HG03135 (cell line): ENCODE measurements around the gene NEB.
"Not testable (repeated sequence)": the region's sequence is repeated elsewhere in the genome, so short reads cannot be mapped to it uniquely, and the experiment has no call there.

Experiments used
- ATAC-seq: cut with Tn5 transposase; IDR thresholded peaks from one replicate; pipeline ENCODE4 v1.9.1; 2021; ENCODE audit warnings: mild to moderate bottlenecking, moderate library complexity; ENCODE audit not compliant: unreplicated experiment

The NEB gene

DNA sequence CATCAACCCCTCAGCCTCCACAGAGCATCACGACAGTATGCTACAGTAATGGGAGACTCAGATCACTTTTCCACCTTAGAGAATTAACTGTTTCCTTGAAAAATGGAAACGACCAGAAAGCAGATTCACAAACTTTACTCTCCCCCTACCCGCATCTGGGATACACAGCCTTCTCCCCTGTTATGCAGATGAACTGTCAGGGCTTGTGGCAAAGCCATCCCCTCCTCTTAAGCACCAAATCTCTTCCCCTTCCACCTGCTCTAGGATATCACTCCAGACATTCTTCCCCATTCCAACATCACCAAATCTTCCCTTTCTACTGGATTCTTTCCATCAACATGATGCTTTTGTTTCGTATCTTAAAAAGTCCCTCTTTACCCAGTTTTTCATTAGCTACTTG lies 26.4 kb downstream of the NEB start:
- ATAC-seq = no peak

DNA sequence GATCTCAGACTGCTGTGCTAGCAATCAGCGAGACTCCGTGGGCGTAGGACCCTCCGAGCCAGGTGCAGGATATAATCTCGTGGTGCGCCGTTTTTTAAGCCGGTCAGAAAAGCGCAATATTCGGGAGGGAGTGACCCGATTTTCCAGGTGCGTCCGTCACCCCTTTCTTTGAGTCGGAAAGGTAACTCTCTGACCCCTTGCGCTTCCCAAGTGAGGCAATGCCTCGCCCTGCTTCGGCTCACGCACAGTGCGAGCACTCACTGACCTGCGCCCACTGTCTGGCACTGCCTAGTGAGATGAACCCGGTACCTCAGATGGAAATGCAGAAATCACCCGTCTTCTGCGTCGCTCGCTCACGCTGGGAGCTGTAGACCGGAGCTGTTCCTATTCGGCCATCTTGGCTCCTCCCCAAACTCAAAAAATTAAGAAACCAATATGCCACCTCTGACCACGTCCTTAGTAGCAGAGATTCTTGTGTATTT lies 29.8 kb downstream of the NEB start:
- ATAC-seq = not testable (repeated sequence)

DNA sequence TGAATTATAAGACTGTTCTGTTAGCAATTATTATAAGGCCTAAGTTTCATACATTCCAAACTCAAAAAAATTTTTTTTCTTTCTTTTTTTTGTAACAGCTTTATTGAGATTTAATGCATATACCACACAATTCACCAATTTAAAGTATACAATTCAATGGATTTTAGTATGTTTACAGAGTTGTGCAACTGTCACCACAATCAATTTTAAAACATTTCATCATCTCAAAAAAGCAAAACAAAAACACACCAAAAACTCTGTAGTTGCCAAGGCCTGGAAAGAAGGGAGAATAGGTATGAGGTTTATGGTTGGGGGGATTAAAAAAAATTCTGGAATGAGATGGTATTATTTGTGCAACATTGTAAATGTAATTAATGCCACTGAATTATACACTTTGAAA lies 36.1 kb downstream of the NEB start:
- not testable (repeated sequence) for ATAC-seq

DNA sequence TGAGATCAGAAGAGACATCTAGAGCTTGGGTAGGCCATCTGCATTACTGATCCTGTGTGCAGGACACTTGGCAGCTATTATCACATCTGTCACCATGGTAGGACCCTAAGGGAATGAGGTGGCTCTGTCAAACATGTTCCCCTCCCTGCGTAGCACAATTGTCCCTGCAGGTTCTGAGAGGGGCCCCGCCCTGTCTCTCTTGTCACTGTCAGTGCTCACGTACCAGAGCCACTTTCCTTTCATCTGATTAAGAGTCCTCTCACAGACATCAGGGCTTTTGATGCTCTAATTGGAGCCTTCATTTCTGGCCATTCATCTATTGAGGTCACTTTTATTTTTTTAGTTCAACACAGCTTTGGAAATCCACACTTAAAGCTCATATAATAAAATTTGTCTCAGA lies 38.5 kb downstream of the NEB start:
- no peak for ATAC-seq

DNA sequence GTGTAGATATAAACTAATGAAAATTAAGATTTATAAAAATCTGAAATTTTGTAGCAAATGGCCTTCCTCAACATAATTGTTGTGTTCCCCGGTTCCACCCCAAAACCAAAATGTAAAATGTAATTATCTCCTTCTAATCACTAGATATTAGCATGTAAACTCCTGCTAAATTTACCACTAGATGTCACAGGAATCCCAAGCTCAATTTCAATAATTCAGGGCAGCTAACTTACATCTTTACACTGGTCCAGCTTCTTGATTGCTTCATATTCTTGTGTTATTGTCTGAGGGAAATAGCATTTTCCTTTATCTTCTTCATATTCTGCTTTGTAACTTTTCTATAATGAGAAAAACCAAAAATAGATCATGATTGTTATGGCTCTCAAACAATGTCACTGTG lies 42.6 kb downstream of the NEB start:
- no peak for ATAC-seq

DNA sequence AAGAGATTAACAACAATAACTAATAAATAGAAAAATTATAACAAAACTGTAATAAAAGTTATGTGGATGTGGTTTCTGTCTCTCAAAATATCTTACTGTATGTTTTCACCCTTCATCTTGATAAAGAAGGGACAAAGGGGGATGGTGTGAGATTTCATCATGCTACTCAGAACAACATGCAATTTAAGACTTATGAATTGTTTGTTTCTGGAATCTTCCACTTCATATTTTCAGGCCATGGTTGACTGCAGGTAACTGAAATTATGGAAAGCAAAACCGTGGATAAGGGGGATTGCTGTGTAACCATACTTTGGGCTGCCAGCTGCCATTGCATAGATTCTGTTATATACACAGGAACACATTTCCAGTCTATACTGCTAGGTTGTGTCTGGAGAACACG lies 45.6 kb downstream of the NEB start:
- no peak for ATAC-seq

DNA sequence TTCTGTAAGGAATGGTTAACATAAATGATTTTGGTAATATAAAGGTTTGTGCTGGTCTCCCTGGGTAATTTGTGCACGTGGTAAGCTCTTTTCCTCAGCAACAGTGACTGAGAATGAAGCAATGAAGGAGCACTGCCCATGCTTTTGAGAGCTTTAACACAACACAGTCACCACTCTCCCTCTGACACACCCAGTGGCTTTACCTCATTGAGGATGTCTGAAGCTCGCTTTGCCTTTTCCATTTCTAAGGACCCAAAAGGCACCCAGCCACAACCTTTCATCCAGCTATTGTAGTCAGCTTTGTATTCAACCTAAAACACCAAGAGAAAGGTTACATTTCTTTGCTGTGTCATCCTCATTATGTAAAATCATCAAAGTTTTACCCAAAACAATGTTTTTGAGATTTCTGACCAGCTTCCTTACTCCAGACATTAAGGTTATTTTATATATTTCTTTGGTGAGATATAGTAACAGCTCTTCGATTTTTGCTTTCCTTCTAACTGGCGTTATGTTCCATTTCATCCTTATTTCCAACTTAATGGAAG lies 51.7 kb downstream of the NEB start:
- no peak for ATAC-seq

DNA sequence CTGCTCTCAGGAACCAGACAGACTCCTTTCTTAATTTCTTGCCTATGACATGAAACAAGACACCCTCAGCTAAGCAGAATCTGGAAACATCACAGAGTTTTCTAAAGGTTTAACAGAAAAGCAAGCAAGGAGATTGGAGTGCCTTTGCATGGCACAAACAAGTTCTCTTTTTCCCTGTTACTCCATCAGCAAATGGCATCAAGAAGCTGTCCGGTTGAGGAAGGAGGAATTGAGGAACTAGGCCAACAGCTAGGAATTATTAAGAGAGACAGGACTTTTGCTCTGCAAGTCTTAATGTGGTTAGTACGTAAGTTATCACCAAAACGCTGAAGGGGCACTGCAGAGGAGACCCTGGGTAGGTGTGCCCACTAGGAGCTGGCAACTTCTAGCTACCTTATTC lies 53.2 kb downstream of the NEB start:
- no peak for ATAC-seq

DNA sequence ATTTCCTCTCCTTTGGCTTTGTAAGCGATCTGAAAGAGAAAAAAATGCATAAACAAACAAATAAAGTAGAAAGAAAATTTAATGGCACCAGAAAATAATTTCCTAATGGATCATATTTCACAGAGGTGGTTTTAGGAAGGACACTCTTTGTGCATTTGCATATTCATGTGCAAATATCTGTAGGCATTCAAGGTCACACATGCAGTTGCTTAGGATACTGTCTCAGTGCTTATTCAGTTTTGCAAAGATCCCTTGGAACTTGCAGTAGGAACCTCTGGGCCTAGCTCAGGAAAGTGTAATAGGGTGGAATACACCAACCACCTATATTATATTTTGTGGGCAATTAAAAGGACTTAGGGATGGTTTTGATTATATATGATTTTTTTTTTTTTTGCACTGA lies 54.3 kb downstream of the NEB start:
- ATAC-seq = no peak

DNA sequence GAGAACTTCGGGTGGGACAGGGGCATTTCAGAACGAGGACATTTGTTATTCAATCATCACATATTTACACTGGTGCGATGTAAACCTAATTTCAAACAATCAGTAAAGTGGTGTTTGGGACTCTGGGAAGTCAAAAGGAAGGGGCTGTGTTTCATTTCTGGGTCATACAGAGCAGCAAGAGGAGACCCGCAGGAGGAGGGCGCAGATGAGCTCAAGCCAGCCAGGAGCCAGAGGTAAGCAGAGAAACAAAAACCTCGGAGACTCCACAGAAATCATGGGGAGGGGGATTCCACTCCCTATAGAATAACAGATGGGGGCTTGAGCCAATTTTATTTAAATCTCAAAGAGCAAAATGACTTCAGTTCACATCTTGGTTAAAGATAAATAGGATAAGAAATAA lies 55.4 kb downstream of the NEB start:
- no peak for ATAC-seq

DNA sequence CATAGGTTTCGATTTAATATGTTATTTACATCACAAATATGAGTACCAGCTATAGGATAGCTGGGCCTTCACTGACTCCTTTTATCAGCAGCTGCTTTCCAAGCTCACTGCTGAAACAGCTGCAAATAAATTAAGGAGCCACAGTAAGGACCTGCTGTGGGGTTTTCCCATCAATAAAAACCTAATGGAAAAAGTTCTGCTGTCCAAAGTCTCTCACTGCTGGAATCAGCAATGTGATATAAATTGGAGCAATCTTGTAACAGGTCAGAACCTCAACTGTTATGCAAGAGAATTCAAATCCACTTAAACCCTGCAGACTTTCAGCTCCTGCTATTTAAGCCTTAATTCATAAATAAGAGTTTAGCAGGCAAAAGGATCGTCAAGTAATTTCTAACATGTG lies 61.3 kb downstream of the NEB start:
- no peak for ATAC-seq

DNA sequence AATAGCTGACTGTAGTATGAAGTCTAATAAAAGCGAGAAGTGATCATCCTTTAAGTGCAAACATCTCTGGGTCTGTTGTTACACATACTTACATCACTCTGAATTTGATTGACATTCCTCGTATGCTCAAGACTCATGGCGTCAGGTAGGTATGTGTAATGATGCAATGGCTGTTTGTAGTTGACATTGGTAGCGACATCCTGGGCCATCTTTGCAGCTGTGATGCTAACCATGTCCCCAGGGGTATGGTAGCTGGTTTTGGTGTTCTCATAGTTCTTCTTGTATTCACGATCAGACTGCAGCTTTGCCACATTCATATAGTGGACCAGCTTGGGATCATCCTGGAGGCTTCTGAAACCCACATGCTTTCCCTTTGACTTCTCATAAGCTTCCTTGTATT lies 62.0 kb downstream of the NEB start:
- no peak for ATAC-seq

DNA sequence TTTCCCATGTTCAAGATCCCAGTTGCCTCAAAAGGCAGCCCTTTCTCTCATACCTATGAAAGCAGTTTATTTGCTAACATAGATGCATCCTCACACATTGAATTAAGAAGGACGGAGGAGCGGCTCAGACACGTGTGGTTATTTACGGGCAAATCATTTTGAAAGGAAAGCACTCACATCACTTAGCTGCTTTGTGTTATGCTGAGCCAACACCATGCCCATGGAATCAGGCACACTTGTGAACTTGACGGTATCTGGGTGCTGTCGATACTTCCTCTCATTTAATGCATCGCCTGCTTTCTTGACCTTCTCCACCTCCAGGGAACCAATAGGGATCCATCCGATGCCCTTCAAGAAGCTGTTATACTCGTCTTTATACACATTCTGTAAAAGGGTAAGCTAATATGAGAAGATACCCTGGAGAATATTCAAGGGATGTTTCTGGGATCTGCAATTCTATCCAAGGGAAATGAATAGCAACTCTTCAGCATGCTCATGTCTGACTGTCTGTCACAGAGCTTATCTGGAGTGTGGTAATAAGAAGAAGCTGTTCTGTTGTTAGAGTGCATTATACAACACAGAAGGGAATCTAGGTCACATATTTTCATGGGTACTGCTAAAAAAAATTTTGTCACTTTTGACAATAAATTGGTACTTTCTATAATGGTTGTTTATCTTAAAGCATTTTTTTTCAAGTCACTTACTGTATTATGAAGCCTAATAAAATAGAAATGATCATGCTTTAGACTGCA lies 63.3 kb downstream of the NEB start:
- no peak for ATAC-seq

DNA sequence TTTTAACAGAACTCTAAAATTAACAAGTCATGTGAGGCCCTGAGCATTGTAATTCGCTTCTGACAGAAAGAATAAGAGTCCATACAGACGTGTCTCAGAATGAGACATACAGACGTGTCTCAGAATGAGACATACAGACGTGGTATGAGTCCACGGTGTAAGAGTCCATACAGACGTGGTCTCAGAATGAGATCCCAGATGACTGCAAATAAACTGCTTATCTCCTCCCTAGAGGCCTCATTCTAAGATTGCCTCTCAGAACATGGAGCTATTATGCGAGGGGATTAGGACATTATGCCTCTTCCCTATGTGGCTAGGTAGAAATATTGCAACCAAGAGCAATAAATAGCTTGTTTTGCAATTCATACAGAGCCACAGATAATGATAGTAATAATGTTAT lies 63.9 kb downstream of the NEB start:
- ATAC-seq = no peak

DNA sequence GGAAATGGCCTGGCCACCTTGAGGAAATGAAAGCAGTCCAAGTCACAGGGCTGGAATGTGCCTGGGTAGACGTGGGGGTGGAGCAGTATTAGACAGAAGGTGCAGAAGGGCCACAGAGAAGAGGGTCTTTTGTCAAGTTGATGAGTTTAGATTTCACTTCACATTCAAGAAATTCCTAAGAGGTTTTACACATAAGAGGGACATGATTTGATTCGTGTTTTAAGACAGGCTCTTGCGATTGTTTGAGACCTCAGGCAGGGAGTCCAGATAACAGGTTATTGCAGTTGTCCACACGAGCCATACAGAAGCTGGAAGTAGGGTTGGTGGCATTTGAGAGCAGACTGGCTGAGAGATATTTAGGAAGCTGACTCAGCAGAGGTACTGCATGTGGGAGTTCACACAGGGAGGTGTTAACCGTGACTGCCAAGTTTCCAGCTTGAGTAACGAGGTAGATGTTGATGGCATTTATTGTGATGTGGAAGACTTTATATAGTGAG lies 64.6 kb downstream of the NEB start:
- ATAC-seq = no peak

DNA sequence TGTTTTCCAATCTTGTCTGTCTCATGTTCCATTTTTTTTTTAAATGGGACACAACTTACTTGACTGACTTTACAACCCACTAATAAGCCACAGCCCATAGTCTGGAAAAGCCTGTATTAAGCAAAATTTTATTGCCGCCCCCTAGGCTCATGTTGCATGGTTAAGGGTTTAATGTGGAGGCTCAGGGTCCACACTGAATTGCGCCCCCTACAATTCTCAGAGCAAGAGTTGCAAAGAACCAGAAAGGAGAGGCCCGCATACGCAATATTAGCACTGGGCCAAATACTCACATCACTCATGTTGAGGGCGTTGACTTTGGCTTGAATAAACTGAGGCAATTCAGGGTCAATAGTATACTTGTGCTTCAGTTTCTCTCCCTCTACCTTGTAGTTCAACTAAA lies 65.5 kb downstream of the NEB start:
- no peak for ATAC-seq

DNA sequence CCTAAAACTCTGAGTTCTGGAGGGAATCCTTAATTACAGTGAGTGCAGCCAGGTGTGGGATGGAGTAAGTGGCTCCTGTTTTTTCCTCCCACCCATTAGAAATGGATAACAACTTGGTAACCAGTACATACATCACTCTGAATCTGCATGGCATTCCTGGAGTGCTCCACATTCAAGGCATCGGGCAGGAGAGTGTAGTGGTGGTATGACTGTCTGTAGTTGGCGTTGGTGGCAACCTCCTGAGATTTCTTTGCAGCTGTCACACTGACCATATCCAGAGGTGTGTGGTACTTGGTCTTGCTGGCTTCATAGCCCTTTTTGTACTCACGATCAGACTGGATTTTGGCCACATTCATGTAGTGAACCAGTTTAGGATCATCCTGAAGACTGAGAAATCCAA lies 68.3 kb downstream of the NEB start:
- ATAC-seq = no peak

DNA sequence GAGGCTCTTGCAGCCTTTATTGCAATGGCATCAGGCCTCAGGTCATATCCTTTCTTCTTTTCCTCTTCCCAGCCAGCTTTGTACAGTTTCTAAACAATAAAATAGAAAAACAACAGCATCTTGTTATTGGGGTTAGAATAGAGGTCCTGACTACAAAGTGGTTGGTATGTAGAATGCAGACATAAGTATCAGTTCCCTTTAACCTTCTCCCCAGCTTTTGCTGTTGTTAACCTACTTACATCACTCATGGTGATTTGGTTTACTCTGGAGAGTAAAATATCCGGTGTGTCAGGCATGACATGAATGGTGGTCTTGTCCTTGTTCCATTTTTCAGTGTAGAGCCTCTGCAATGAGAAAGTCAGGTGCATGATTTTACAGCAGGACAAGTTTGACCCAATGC lies 69.8 kb downstream of the NEB start:
- ATAC-seq = no peak

DNA sequence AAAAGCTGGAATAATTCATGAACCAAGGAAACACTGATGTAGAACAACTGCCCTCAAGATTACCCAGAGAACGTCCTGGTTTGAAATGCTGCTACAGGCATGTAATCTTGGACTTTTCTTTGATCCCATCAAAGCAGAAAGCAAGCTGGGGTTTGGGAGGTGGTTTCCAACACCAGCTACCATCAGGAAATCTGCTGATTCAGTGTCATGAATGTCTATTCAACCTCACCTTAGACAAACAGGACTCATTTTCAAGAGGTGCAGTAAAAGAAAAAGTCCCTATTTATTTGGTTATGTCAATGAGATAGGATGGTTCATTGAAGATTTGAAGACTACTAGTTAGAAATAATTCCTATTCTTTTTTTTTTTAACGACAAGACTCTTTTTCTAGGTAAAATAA lies 72.7 kb downstream of the NEB start:
- no peak for ATAC-seq

DNA sequence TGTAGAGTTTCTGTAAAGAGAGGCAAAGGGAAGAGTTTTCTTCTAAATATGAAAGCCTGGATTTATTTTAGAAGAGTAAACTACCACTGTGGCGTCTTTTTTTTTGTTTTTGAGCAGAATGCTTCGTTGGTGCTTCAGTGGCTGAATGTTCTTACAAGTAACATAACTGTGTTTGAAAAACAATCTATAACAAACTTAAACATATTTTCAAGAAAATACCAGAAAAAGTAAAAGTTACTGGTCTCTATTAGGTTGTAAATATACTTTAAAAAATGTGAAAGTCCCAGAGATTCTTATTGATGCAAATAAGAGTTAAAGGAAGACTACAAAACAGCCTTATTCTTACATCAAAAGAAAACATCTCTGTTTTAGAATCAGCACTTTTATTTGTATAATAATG lies 76.2 kb downstream of the NEB start:
- no peak for ATAC-seq

DNA sequence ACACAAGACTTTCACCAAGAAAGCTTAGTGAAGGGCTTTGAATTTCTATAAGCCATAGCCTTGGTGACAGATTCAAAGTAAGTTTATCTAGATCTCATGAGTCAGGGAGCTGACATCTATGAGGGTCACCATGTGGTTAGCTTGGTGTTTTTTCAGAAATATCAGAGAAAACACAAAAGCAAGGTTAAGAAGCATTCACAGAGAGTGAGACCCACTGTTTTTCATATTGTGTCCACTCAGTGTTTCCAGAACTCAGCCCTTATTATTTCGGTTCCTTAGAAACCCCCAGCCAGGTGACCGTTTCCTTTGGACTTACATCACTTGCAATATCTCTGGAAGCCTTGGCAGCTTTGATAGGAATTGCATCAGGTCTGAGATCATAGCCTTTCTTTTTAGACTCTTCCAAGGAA lies 76.6 kb downstream of the NEB start:
- no peak for ATAC-seq

DNA sequence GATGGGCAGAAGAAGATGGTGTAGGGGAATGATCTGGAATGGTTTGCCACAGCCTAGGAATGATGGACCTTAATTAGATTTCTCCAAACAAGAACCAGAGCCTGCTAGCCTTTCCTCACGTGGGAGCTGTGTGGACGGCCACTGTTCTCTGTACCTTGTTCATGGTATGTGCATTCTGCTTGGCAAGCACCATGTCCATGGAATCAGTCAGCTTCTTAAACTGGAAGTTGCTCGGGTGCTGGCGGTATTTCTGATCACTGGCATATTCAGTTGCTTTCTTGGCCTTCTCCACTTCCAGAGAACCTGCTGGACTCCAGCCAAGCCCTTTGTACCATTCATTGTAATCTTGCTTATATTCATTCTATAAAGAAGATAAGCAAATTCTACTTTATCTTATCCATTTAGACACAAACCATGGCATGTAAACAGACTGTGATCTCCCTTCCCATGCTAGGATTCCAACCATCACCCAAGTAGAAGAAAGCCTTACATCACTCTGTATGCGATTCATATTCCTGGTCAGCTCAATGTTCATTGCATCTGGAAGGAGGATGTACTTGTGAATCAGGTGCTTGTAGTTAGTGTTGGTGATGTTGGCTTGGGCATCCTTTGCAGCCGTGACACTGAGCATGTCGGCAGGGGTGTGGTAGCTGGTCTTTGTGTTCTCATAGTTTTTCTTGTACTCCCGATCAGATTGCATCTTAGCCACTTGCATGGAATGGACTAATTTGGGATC lies 78.4 kb downstream of the NEB start:
- no peak for ATAC-seq
